ENCODE measurements around the gene RUFY3.

RUFY3 gene

GRCh38 chr4:70818921-70819320, 97.2 kb downstream of the RUFY3 start:
- no peak overlapping the region for H3K27ac ChIP-seq
- TF ChIP-seq ZFX (IDR thresholded peaks at IDR 0.05; ENCODE audit: borderline replicate concordance): no peak
- TF ChIP-seq CTCF (IDR thresholded peaks at IDR 0.05): no peak

GRCh38 chr4:70829015-70829414, 107.3 kb downstream of the RUFY3 start:
- H3K27ac ChIP-seq: no peak overlapping the region

GRCh38 chr4:70829492-70829891, 107.7 kb downstream of the RUFY3 start:
- no peak overlapping the region for H3K27ac ChIP-seq
- no peak for TF ChIP-seq ZFX (IDR thresholded peaks at IDR 0.05; ENCODE audit: borderline replicate concordance)
- TF ChIP-seq CTCF (IDR thresholded peaks at IDR 0.05): no peak

More at GRCh38 chr4:70829015-70829414, 107.3 kb downstream of the RUFY3 start:
- TF ChIP-seq CTCF (IDR thresholded peaks at IDR 0.05) (no peak), ZFX (IDR thresholded peaks at IDR 0.05; ENCODE audit: borderline replicate concordance) (no peak)

DNA sequence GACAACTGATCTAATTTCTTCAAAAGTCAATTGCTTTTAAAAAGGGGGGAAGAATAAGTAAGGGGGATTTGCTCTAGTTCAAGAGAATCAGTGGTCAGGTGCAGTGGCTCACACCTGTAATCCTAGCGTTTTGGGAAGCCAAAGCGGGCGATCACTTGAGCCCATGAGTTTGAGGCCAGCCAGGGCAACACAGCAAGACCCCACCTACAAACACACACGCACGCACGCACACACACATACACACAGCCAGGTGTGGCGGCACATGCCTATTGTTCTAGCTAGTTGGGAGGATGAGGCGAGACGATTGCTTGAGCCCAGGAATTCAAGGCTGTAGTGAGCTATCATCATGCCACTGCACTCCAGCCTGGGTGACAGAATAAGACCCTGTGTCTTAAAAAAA, 108.3 kb downstream of the RUFY3 start:
- H3K27ac ChIP-seq: no peak overlapping the region
- TF ChIP-seq ZFX (IDR thresholded peaks at IDR 0.05; ENCODE audit: borderline replicate concordance) (no peak), CTCF (IDR thresholded peaks at IDR 0.05) (no peak)

DNA sequence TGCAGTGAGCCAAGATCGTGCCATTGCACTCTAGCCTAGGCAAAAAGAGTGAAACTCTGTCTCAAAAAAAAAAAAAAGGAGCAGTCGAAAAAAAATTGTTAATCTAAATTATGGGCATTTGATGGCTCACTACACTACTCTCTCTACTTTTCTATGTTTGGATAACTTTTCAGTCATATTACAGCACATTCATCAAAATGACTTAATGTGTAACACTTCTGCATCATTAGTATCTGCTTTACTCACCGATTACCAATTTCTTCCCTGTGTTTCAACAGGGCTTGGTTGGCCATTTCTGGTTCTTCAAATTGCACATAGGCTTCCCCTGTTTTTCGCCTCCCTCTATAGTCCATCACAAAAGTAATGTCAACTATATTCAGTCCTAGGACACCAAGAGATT, 109.5 kb downstream of the RUFY3 start:
- TF ChIP-seq CTCF (IDR thresholded peaks at IDR 0.05) (no peak), ZFX (IDR thresholded peaks at IDR 0.05; ENCODE audit: borderline replicate concordance) (no peak)
- no peak overlapping the region for H3K27ac ChIP-seq

- TF ChIP-seq CTCF (IDR thresholded peaks at IDR 0.05) (no peak), ZFX (IDR thresholded peaks at IDR 0.05; ENCODE audit: borderline replicate concordance) (no peak)
- H3K27ac ChIP-seq: no peak overlapping the region
These were observed 111.9 kb downstream of the RUFY3 start for GRCh38 chr4:70833675-70834074.

DNA sequence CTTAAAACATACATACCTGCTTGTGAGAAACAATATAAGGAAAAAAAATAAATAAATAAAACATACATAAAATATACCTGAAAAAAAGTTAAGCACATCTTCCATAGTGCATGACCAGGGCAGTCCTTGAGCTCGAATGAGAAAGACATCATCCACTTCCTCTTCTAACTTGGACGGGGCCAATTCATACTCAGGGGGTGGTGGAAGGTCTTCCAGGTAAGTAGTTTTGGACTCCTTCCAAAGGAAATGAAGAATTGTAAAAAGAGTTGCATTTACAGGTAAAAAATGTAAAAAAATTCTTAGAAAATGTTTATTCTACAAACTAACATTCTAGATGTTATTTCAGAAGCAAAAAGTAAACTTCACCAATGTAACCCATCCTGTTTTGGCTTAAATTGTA, 114.3 kb downstream of the RUFY3 start:
- H3K27ac ChIP-seq: no peak overlapping the region
- TF ChIP-seq CTCF (IDR thresholded peaks at IDR 0.05) (no peak), ZFX (IDR thresholded peaks at IDR 0.05; ENCODE audit: borderline replicate concordance) (no peak)
